ENCODE results near the gene EEF1A2. TPM values are rescaled to one million over a fixed set of nuclear protein-coding genes. Genes with fewer than 3 reads are reported as not detected.

EEF1A2 gene
- total RNA-seq, 8 experiments from 2014 or later, result 2.8 to 390 (median 139) TPM

DNA sequence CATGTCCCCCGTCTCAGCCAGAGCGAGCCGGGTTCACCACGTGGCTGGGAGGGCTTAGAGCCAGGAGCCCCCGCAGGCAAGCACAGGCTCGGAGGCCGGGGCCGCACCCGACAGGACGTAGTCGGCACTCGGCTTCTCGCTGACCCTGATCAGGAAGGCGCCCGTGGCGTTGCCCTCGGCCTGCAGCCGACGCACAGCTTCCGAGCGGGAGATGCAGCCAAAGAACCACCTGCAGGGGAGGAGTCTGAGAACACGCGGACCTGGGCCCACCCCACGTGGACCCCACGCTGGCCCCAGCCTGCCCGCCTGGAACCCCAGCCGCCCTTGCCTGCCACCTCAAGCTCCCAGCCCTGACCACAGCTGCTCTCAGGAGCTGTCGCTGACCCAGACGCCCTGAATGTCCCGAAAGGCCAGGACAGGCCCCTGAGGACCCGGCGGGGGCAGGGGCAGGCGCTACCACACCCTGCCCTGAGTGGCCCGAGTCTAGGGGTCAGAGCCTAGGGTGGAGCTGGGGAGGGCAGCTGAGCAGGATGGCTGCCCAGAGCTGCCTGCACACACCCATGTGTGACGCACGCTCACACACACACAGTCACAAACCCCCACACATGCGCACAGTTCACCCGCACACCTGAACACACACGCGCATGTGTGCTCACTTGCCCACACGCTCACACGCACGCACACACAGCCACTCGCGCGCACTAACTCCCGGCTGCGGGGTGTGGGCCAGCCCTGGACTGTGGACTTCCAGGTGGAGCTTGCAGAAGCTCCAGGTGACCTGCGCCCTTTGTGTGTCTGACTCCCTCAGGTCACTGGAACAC, 36.2 kb upstream of the EEF1A2 start:
- Histone ChIP-seq H3K27ac (peak overlapping the region in 1 of 2 donors; percentile 18), H3K4me1 (replicated peaks in 1 of 2) (peaks cover 22 to 24% of the 10 kb centered on the region in 2 donors), H3K4me3 (no peak overlapping the region)
- ATAC-seq (replicated peaks in 6 of 8), result peak in 7 of 8 experiments; percentile 1 to 13 (median 2)
- in situ Hi-C loops (cut with MboI; ENCODE audit: low pct_unique_long_range_greater_than_20kb in 2 of 9, low sequenced_read_pairs in 9 of 9, unreplicated experiment in 9 of 9), result loop anchor here in 1 of 9 experiments (25.0 kb wide), 1 partner anchor 327 kb away; the partner anchor contains the start of genes ABHD16B and TPD52L2
- WGBS, 10 experiments, result 75 to 96% methylated on average over 4 to 5 of the region's 49 CpGs; no CpG with 5 or more reads in 8 of the 10 experiments

DNA sequence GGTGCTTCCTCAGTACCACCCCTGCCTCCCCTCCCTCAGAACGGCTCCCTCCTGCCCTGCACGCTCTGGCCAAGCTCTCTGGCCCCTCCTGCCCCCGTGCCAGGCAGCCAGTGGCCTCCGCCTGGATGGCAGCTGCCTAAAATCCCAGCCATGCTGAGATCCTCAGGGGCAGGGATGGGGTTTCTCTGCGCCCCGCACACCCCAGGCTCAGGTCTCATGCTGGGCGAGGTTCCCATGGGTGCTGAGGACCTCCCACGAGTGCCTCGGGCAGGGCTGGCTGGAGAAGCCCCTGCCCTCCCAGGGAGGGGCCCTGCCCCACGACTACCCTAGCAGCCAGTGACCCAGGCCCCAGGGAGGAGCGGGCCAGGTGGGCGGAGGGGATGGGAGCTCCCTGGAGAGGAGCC, 35.5 kb upstream of the EEF1A2 start:
- H3K27ac ChIP-seq, result peak overlapping the region in 1 of 2 donors; percentile 18
- 76% methylated on average over 3 of the region's 12 CpGs; no CpG with 5 or more reads in 9 of the 10 experiments for WGBS, 10 experiments
- in situ Hi-C loops (cut with MboI; ENCODE audit: low pct_unique_long_range_greater_than_20kb in 2 of 9, low sequenced_read_pairs in 9 of 9, unreplicated experiment in 9 of 9), result loop anchor here in 1 of 9 experiments (25.0 kb wide), 1 partner anchor 328 kb away; the partner anchor contains the start of genes ABHD16B and TPD52L2

DNA sequence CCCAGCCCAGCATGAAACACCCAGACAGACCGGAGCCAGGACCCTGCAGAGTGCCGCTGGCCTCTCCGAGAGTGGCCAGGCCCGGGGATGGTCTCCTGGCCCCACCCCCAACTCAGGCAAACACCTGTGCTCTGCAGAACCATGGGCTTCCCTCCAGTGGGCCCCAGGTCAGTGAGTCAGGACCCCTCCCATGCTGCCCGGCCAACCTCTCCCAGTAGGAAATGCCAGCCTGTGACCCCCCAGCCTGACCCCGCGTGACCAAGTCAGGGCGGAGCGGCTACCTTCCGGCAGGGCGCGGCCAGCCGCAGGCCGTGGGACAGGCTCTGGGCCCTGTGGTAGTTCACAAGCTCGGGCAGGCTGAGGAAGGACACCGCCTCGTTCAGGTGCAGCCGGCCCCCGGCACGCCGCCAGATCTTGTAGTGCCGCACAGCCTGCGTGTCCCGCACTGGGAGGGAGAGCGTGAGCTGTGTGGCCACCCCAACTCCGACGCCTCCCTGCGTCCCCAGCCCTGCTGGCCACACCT, 35.0 kb upstream of the EEF1A2 start:
- no peak for ATAC-seq (replicated peaks in 6 of 8)
- WGBS, 10 experiments, result 80% methylated on average over 6 of the region's 28 CpGs; no CpG with 5 or more reads in 9 of the 10 experiments
- in situ Hi-C loops (cut with MboI; ENCODE audit: low pct_unique_long_range_greater_than_20kb in 2 of 9, low sequenced_read_pairs in 9 of 9, unreplicated experiment in 9 of 9), result loop anchor here in 1 of 9 experiments (25.0 kb wide), 1 partner anchor 328 kb away; the partner anchor contains the start of genes ABHD16B and TPD52L2

More for the DNA sequence above, 35.5 kb upstream of the EEF1A2 start:
- no peak overlapping the region for H3K4me3 ChIP-seq
- peaks cover 24 to 30% of the 10 kb centered on the region in 2 donors for H3K4me1 ChIP-seq (replicated peaks in 1 of 2)
- peak in 2 of 8 experiments; percentile 0 to 1 for ATAC-seq (replicated peaks in 6 of 8)

DNA sequence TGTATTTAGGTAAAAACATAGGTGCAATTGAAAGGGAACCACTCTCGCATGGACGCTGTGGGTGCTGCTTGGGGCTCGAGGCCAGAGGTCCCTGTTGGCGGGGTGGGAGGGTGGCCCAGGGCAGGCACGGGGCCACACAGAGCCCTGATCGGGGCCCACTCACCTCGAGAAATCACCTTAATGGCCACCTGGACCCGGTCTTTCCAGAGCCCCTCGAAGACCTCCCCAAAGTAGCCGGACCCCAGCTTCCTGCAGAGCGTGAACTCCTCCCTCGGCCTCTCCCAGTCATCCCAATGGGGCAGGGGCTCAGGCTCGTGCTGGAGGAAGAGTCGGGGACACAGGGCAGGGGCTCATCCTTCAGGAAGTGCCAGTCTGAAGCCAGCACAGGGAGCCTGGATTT, 34.5 kb upstream of the EEF1A2 start:
- in situ Hi-C loops (cut with MboI; ENCODE audit: low pct_unique_long_range_greater_than_20kb in 2 of 9, low sequenced_read_pairs in 9 of 9, unreplicated experiment in 9 of 9), result loop anchor here in 1 of 9 experiments (25.0 kb wide), 1 partner anchor 329 kb away; the partner anchor contains the start of genes ABHD16B and TPD52L2
- no peak overlapping the region for H3K4me3 ChIP-seq
- ATAC-seq (replicated peaks in 6 of 8), result no peak
- H3K27ac ChIP-seq, result no peak overlapping the region
- WGBS, 10 experiments, result 40% methylated on average over 1 of the region's 14 CpGs; no CpG with 5 or more reads in 9 of the 10 experiments
- H3K4me1 ChIP-seq (replicated peaks in 1 of 2), result peaks cover 24 to 32% of the 10 kb centered on the region in 2 donors

More for the DNA sequence above, 35.0 kb upstream of the EEF1A2 start:
- Histone ChIP-seq H3K4me3 (no peak overlapping the region), H3K4me1 (replicated peaks in 1 of 2) (peaks cover 24 to 32% of the 10 kb centered on the region in 2 donors), H3K27ac (no peak overlapping the region)

DNA sequence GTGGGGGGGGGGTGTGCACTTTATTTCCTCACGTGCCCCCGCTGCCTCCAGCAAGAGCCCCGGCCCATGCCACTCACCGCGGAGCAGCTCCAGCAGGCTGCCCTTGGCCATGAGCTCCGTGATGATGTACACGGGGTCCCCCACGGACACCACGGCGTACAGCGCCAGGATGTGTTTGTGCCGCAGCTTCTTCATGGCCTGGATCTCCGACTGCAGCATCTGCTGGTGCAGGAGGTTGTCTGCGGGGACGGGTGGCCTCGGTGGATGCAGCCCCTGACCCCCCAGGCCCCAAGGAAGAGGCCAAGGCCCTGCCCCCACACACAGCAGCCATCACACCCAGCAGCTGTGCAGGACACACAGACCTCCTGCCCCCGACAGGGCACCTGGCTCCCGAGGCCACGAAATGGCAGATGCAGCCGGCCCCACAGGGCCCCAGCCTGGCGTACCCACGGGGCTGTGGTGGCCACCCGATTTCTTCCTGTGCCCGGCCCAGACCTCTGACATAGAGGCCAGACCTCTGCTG, 33.6 kb upstream of the EEF1A2 start:
- no peak overlapping the region for H3K27ac ChIP-seq
- in situ Hi-C loops (cut with MboI; ENCODE audit: low pct_unique_long_range_greater_than_20kb in 2 of 9, low sequenced_read_pairs in 9 of 9, unreplicated experiment in 9 of 9), result loop anchor here in 1 of 9 experiments (25.0 kb wide), 1 partner anchor 330 kb away; the partner anchor contains the start of genes ABHD16B and TPD52L2
- no peak overlapping the region for H3K4me3 ChIP-seq
- ATAC-seq (replicated peaks in 6 of 8), result no peak
- 80 to 92% methylated on average over 4 to 9 of the region's 24 CpGs; no CpG with 5 or more reads in 8 of the 10 experiments for WGBS, 10 experiments
- peaks cover 22 to 27% of the 10 kb centered on the region in 2 donors for H3K4me1 ChIP-seq (replicated peaks in 1 of 2)

DNA sequence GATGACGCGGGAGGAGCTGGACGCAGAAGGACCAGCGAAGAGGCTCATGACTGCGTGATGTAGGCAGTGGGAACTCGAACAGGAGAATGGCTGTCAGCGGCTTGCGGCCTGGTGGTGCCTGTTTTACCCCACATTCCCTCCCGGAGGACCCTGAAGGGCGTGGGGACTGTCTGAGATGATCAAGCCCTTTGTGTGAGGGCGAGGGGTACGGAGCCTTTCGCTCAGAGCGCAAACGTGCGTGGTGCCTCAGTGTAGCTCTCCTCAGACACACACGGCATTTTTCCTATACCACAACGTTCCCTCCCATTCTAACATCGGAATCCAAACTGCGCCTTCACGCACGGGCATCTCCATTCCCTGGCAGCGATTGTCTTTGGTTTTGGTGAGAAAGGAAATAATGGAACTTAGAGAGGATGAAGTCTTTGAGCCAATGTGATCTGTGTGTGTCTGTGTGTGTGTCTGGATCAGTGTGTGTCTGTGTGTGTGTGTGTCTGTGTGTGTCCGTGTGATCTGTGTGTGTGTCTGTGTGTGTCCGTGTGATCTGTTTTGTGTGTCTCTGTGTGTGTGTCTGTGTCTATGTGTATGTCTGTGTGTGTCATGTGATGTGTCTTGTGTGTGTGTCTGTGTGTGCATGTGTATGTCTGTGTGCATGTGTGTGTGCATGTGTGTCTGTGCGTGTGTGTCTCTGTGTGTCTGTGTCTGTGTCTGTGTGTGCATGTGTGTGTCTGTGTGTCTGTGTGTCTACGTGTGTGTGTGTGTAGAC, 33.0 kb upstream of the EEF1A2 start:
- in situ Hi-C loops (cut with MboI; ENCODE audit: low pct_unique_long_range_greater_than_20kb in 2 of 9, low sequenced_read_pairs in 9 of 9, unreplicated experiment in 9 of 9), result loop anchor here in 1 of 9 experiments (25.0 kb wide), 1 partner anchor 330 kb away; the partner anchor contains the start of genes ABHD16B and TPD52L2
- ATAC-seq (replicated peaks in 6 of 8), result no peak
- no peak overlapping the region for H3K4me3 ChIP-seq
- WGBS, 10 experiments, result 57 to 95% (median 90%) methylated on average over 2 to 20 of the region's 27 CpGs; no CpG with 5 or more reads in 3 of the 10 experiments
- H3K4me1 ChIP-seq (replicated peaks in 1 of 2), result peaks cover 22 to 27% of the 10 kb centered on the region in 2 donors
- no peak overlapping the region for H3K27ac ChIP-seq

DNA sequence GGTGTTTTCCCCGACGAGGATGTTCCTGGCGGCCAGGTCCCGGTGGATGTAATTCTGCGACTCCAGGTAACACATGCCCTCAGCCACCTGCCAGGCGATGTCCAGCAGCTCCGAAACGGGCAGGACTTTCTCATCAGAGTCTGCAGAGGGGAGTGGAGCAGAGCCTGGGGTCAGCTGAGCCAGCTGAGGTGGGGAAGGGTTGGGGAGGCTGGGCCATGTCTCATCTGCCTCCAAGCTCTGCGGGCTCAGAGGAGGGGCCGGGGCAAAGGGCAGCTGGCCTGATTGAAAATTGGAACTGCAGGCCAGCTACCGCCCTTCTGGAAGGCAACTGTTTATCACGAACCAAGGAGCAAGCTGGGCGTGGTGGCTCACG, 31.9 kb upstream of the EEF1A2 start:
- Histone ChIP-seq H3K4me1 (replicated peaks in 1 of 2) (peaks cover 22 to 27% of the 10 kb centered on the region in 2 donors), H3K27ac (no peak overlapping the region), H3K4me3 (no peak overlapping the region)
- in situ Hi-C loops (cut with MboI; ENCODE audit: low pct_unique_long_range_greater_than_20kb in 2 of 9, low sequenced_read_pairs in 9 of 9, unreplicated experiment in 9 of 9), result loop anchor here in 1 of 9 experiments (25.0 kb wide), 1 partner anchor 332 kb away; the partner anchor contains the start of genes ABHD16B and TPD52L2
- WGBS, 10 experiments, result 40% methylated on average over 2 of the region's 14 CpGs; no CpG with 5 or more reads in 9 of the 10 experiments
- peak in 1 of 8 experiments; percentile 36 for ATAC-seq (replicated peaks in 6 of 8)

DNA sequence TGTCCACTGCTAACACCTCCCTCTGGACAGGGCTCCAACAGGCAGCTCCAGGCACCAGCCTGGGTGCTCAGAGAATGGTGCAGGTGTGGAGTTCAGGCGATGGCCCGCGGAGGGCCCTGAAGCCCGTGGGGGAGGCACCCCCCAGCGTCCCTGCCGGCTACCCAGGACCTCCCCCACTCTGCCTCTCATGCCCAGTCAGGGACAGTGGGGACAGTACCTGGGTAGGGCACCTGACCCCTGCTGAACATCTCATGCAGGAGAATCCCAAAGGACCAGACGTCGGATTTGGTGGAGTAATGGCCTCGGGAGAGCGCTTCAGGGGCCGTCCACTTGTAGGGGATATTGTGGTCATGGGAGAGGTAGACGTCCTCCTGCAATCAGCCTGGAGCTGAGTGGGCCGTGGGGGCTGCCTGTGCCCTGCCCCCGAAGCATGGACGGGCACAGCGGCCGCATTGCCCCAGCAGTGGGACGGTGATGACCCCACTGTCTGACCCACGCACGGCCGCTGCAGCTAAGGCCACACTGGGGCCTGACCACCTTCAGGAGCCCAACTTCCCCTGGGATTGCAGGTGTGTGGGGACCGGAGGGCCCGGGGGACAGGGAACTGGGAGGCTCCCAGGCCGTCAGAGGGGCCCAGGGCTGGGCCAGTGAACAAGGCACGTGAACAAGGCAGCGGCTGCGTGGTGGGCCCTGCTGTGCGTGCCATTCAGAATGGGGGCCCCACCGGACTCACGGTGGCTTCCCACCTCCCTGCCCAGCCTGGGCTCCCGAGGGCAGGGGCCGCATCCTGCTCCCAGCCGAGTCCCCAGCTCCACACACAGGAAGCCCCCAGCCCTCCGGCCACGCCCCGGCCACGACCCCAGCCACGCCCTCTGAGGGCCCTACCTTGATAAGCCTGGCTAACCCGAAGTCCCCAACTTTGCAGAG, 31.2 kb upstream of the EEF1A2 start:
- 100% methylated on average over 4 of the region's 39 CpGs; no CpG with 5 or more reads in 9 of the 10 experiments for WGBS, 10 experiments
- Histone ChIP-seq H3K27ac (peak overlapping the region in 1 of 2 donors; percentile 23), H3K4me1 (replicated peaks in 1 of 2) (peaks cover 19 to 24% of the 10 kb centered on the region in 2 donors), H3K4me3 (no peak overlapping the region)
- in situ Hi-C loops (cut with MboI; ENCODE audit: low pct_unique_long_range_greater_than_20kb in 2 of 9, low sequenced_read_pairs in 9 of 9, unreplicated experiment in 9 of 9), result loop anchor here in 1 of 9 experiments (25.0 kb wide), 1 partner anchor 332 kb away; the partner anchor contains the start of genes ABHD16B and TPD52L2
- peak in 5 of 8 experiments; percentile 5 to 15 (median 10) for ATAC-seq (replicated peaks in 6 of 8)

DNA sequence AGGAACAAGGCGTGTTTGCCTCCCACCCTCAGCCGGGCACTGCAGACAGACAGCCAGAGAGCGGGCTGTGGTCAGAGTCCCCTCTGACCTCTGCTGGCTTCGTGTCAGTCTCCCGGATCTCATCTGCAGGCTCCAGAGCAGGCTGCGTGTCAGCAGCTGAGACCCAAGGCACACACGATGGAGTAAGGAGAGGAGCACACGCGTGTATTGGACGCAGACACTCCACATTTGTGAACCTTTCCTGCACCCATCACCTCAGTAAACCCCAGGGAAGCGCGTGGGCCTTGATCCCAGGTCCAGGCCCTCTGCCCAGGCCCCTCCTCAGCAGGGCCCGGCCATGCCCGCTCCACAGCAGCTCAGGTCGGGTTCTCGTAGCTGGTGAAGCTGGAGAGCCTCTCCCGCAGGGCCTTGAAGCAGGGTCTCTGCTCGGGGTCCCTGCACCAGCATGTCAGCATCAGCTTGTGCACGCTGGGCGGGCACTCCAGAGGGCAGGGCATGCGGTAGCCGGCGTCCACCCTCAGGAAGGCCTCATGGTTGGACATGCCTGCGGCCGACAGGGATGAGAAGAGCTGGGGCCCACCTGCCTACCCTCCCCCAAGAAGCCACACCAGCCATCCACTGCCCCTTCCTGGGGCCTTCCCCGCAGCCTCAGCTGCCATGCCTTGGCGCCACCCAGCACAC, 30.4 kb upstream of the EEF1A2 start:
- Histone ChIP-seq H3K27ac (peak overlapping the region in 1 of 2 donors; percentile 23), H3K4me3 (no peak overlapping the region), H3K4me1 (replicated peaks in 1 of 2) (peaks cover 11 to 23% of the 10 kb centered on the region in 2 donors)
- peak in 6 of 8 experiments; percentile 7 to 16 (median 14) for ATAC-seq (replicated peaks in 6 of 8)
- WGBS, 10 experiments, result 75 to 100% (median 96%) methylated on average over 2 to 13 of the region's 27 CpGs; no CpG with 5 or more reads in 5 of the 10 experiments
- in situ Hi-C loops (cut with MboI; ENCODE audit: low pct_unique_long_range_greater_than_20kb in 2 of 9, low sequenced_read_pairs in 9 of 9, unreplicated experiment in 9 of 9), result loop anchor here in 1 of 9 experiments (25.0 kb wide), 1 partner anchor 333 kb away; the partner anchor contains the start of genes ABHD16B and TPD52L2

DNA sequence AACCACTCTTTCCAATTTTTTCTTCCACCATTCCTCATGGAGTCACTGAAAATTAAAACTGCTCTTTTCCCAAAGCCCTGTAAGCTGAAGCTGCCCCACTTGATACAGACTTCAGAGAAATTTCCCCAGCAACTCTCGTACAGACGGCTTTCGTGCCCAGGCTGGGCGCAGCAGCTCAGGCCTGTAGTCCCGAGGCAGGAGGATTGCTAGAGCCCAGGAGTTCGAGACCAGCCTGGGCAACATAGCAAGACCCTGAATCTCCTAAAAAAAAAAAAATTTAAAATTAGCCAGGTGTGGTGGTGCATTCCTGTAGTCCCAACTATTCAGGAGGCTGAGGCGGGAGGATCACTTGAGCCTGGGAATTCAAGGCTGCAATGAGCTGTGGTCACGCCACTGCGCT, 28.3 kb upstream of the EEF1A2 start:
- peak in 1 of 8 experiments; percentile 2 for ATAC-seq (replicated peaks in 6 of 8)
- 60 to 100% (median 92%) methylated on average over 1 to 9 of the region's 9 CpGs for WGBS, 10 experiments
- in situ Hi-C loops (cut with MboI; ENCODE audit: low pct_unique_long_range_greater_than_20kb in 2 of 9, low sequenced_read_pairs in 9 of 9, unreplicated experiment in 9 of 9), result loop anchor here in 1 of 9 experiments (25.0 kb wide), 1 partner anchor 335 kb away; the partner anchor contains the start of genes ABHD16B and TPD52L2
- Histone ChIP-seq H3K4me3 (no peak overlapping the region), H3K27ac (no peak overlapping the region), H3K4me1 (replicated peaks in 1 of 2) (peaks cover 14 to 28% of the 10 kb centered on the region in 2 donors)

Data from motor neuron (in vitro differentiated cells).